Panc1 (cell line): Measurements from ENCODE around the gene PDZD2. TPM values are rescaled to one million over a fixed set of nuclear protein-coding genes. Genes with fewer than 3 reads are reported as not detected.

Source experiments
- ATAC-seq: fragments of 200-7000 bp; cut with Tn5 transposase; 2 replicates; pipeline ENCODE4 v1.9.1; 2020; ENCODE audit warnings: mild to moderate bottlenecking, moderate library complexity
- BruUV-seq: library from RNA; stranded (reverse); fragments of 400-500 nt; replicated peaks from 2 replicates; lab custom pipeline; 2021; lab: Mats Ljungman, UMichigan
- CTCF ChIA-PET: fragments of 300-600 bp; sonication (Branson Sonifier 250); formaldehyde crosslinking; loops from one replicate; lab custom pipeline; 2022; ENCODE audit warnings: antibody characterized with exemption; lab: Charles Lee
- POLR2A ChIA-PET: fragments of 300-600 bp; sonication (Branson Sonifier 250); formaldehyde crosslinking; loops from one replicate; lab custom pipeline; 2022; ENCODE audit warnings: antibody characterized with exemption; lab: Charles Lee
- DNase-seq: peaks from one replicate; pipeline ENCODE4 v3.0.0-alpha.2; 2010; ENCODE audit warnings: low read depth, low spot score
- H3K27ac ChIP-seq: 2 replicates; pipeline ENCODE4 v1.5.1; 2011; ENCODE audit warnings: mild to moderate bottlenecking, low read length, inconsistent platforms
- H3K27me3 ChIP-seq: fragments of 200-500 bp; sonication (Bioruptor generic); 2 replicates; pipeline ENCODE4 v1.6.0; 2014; ENCODE audit warnings: low read length, inconsistent platforms; ENCODE audit not compliant: control insufficient read depth, insufficient read depth
- H3K36me3 ChIP-seq: fragments of 200-500 bp; sonication (Bioruptor generic); 2 replicates; pipeline ENCODE4 v1.5.1; 2014; ENCODE audit warnings: inconsistent platforms, mild to moderate bottlenecking, low read length, moderate library complexity; ENCODE audit not compliant: control insufficient read depth, insufficient read depth
- H3K4me1 ChIP-seq: 2 replicates; pipeline ENCODE4 v1.5.1; 2011; ENCODE audit warnings: inconsistent platforms, mild to moderate bottlenecking, low read length, moderate library complexity; ENCODE audit not compliant: control insufficient read depth, insufficient read depth
- H3K4me3 ChIP-seq, 2 experiments: 2 replicates each; pipeline ENCODE4 v1.5.1; 2011 to 2012; ENCODE audit warnings: low read depth in 2 of 2, low read length in 2 of 2, mild to moderate bottlenecking in 2 of 2, inconsistent platforms in 1 of 2, moderate library complexity in 1 of 2
- H3K9me3 ChIP-seq: fragments of 200-500 bp; sonication (Bioruptor generic); 2 replicates; pipeline ENCODE4 v1.5.1; 2014; ENCODE audit warnings: low read depth, mild to moderate bottlenecking, inconsistent platforms, low read length, moderate library complexity; ENCODE audit not compliant: control insufficient read depth, insufficient read depth
- POLR2AphosphoS5 ChIP-seq: IDR thresholded peaks from 2 replicates; pipeline ENCODE4 v1.6.1; 2012; ENCODE audit warnings: mild to moderate bottlenecking, low read depth, low read length, moderate library complexity
- SIN3A ChIP-seq: IDR thresholded peaks from 2 replicates; pipeline ENCODE4 v1.6.1; 2012; ENCODE audit warnings: low read depth, mild to moderate bottlenecking, low read length, moderate library complexity, borderline replicate concordance; ENCODE audit not compliant: insufficient read depth
- TCF7L2 ChIP-seq: IDR thresholded peaks from 2 replicates; pipeline ENCODE4 v1.6.1; 2011; ENCODE audit warnings: mild to moderate bottlenecking, low read depth, low read length, inconsistent platforms
- in situ Hi-C: cut with HindIII; loops from 2 replicates; pipeline ENCODE4 v1.10.0; 2016; ENCODE audit warnings: low sequenced_read_pairs, low pct_unique_long_range_greater_than_20kb
- intact Hi-C: fragments of 100-400 bp; cut with micrococcal nuclease; formaldehyde crosslinking; loops from one replicate; pipeline ENCODE4 v1.10.0; 2022; ENCODE audit not compliant: unreplicated experiment
- total RNA-seq: library from RNA; stranded (reverse); gene quantifications from one replicate; pipeline ENCODE4 v1.2.1, GENCODE V29; 2021; ENCODE audit not compliant: unreplicated experiment
- TF ChIP-seq, protein P1 (sequence below), 2 experiments: IDR thresholded peaks; 2 replicates each; pipeline ENCODE4 v1.6.1; 2011 to 2012; ENCODE audit warnings: low read depth in 2 of 2, control low read depth in 1 of 2, low read length in 1 of 2, mild to moderate bottlenecking in 1 of 2, moderate library complexity in 1 of 2; ENCODE audit not compliant: insufficient read depth in 1 of 2
- TF ChIP-seq, protein P2 (sequence below): fragments of 450-650 bp; IDR thresholded peaks from 2 replicates; pipeline ENCODE4 v1.5.1; 2017; ENCODE audit warnings: mild to moderate bottlenecking

The PDZD2 gene
- total RNA-seq, 1 experiment from 2014 or later, result 0.10 TPM

DNA sequence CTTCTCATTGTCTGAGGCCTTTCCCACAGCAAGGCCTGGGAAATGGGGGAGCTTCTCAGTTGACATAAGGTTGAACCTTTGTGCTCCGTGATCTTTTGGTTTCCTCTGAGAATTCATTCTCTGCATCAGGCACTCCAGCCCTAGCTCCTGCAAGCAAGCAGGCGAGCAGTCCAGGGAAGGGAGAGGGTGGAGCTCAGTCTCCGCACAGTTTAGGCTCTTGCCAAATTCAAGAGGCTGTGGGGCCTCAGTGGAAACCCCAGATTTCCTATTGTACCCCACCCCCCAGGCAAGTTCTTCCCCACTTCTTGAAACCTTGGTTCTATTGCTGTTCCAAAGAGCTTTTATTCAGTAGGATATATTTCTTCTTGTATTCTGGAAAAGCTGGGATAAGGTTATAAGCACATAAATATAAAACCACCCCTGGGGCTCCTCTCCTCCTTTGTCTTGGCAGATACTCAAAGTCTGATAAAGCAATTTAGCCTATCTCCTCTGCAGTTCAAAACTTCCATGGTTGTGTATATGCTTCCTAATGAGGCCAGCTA is 147.2 kb downstream of the PDZD2 start:
- no peaks in the 10 kb centered on the region for H3K9me3 ChIP-seq
- DNase-seq (no peak), ATAC-seq (no peak)
- peaks cover 2% of the 10 kb centered on the region; the same call in 1 of the 2 replicates for H3K27me3 ChIP-seq
- ChIA-PET CTCF (interaction anchor here (0.6 kb wide), 1 partner anchor 14 kb away, joined by 8 read pairs; no protein-coding TSS in a partner anchor), POLR2A (no interaction called here)
- no peaks in the 10 kb centered on the region for H3K36me3 ChIP-seq
- in situ Hi-C loops, result no loop called here
- H3K4me1 ChIP-seq, result no peaks in the 10 kb centered on the region
- BruUV-seq, result no TSS peak
- TF ChIP-seq POLR2AphosphoS5 (no peak), TCF7L2 (no peak), SIN3A (no peak)
- TF ChIP-seq, protein P1, sequence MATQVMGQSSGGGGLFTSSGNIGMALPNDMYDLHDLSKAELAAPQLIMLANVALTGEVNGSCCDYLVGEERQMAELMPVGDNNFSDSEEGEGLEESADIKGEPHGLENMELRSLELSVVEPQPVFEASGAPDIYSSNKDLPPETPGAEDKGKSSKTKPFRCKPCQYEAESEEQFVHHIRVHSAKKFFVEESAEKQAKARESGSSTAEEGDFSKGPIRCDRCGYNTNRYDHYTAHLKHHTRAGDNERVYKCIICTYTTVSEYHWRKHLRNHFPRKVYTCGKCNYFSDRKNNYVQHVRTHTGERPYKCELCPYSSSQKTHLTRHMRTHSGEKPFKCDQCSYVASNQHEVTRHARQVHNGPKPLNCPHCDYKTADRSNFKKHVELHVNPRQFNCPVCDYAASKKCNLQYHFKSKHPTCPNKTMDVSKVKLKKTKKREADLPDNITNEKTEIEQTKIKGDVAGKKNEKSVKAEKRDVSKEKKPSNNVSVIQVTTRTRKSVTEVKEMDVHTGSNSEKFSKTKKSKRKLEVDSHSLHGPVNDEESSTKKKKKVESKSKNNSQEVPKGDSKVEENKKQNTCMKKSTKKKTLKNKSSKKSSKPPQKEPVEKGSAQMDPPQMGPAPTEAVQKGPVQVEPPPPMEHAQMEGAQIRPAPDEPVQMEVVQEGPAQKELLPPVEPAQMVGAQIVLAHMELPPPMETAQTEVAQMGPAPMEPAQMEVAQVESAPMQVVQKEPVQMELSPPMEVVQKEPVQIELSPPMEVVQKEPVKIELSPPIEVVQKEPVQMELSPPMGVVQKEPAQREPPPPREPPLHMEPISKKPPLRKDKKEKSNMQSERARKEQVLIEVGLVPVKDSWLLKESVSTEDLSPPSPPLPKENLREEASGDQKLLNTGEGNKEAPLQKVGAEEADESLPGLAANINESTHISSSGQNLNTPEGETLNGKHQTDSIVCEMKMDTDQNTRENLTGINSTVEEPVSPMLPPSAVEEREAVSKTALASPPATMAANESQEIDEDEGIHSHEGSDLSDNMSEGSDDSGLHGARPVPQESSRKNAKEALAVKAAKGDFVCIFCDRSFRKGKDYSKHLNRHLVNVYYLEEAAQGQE (IDR thresholded peaks at IDR 0.05; ENCODE audit: insufficient read depth in 1 of 2, low read depth in 2 of 2, low read length in 1 of 2), result no peak
- TF ChIP-seq, protein P2, sequence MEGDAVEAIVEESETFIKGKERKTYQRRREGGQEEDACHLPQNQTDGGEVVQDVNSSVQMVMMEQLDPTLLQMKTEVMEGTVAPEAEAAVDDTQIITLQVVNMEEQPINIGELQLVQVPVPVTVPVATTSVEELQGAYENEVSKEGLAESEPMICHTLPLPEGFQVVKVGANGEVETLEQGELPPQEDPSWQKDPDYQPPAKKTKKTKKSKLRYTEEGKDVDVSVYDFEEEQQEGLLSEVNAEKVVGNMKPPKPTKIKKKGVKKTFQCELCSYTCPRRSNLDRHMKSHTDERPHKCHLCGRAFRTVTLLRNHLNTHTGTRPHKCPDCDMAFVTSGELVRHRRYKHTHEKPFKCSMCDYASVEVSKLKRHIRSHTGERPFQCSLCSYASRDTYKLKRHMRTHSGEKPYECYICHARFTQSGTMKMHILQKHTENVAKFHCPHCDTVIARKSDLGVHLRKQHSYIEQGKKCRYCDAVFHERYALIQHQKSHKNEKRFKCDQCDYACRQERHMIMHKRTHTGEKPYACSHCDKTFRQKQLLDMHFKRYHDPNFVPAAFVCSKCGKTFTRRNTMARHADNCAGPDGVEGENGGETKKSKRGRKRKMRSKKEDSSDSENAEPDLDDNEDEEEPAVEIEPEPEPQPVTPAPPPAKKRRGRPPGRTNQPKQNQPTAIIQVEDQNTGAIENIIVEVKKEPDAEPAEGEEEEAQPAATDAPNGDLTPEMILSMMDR, result no peak
- no peak overlapping the region for H3K4me3 ChIP-seq
- intact Hi-C loops, result no loop called here
- no peak overlapping the region for H3K27ac ChIP-seq

DNA sequence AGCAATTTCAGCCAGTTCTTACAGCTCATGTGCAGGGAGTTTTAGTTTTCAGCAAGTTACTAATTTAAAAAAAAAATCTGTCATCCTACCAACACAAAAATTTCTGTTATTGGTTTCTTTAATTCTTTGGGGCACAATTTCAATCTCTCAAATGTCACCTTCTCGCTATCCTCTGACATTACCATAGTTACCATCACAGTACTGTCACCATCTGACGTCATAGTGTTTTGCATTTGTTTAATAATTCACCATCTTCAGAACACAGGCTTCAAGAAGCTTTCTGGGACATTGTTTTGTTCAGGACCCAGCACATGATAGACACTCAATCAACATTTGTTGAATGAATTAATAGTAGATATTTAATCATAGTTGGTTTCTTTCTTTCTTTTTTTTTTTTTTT is 155.1 kb downstream of the PDZD2 start:
- no peaks in the 10 kb centered on the region for H3K9me3 ChIP-seq
- H3K27ac ChIP-seq, result no peak overlapping the region
- POLR2A ChIA-PET, result no interaction called here
- in situ Hi-C loops (no loop called here), intact Hi-C loops (no loop called here)
- ATAC-seq, result no peak
- no peak for DNase-seq
- no peaks in the 10 kb centered on the region for H3K36me3 ChIP-seq
- BruUV-seq, result no TSS peak
- H3K4me1 ChIP-seq, result no peaks in the 10 kb centered on the region
- CTCF ChIA-PET, result no interaction called here
- no peak overlapping the region for H3K4me3 ChIP-seq
- TF ChIP-seq, protein P2, result no peak
- TF ChIP-seq, protein P1 (IDR thresholded peaks at IDR 0.05; ENCODE audit: insufficient read depth in 1 of 2, low read depth in 2 of 2, low read length in 1 of 2), result no peak
- TF ChIP-seq TCF7L2, result no peak
- TF ChIP-seq POLR2AphosphoS5, result no peak
- no peak for TF ChIP-seq SIN3A
- H3K27me3 ChIP-seq, result peaks cover 7% of the 10 kb centered on the region
